Activated B cell treated with CpG ODN at 0.5 μM for 24 hours (primary cell): ENCODE measurements around the gene C19orf25. TPM values are rescaled to one million over a fixed set of nuclear protein-coding genes. Genes with fewer than 3 reads are reported as not detected.

ENCODE experiments used
- ATAC-seq: fragments of 200-7000 bp; cut with Tn5 transposase; one replicate; pipeline ENCODE4 v1.10.0; 2021; ENCODE audit warnings: low read depth, mild to moderate bottlenecking, moderate library complexity
- CTCF ChIA-PET: fragments of 350-600 bp; sonication (Branson Sonifier 250); formaldehyde crosslinking; loops from one replicate; lab custom pipeline; 2021; ENCODE audit warnings: antibody characterized with exemption; lab: Charles Lee
- POLR2A ChIA-PET: fragments of 350-600 bp; sonication (Branson Sonifier 250); formaldehyde crosslinking; loops from one replicate; lab custom pipeline; 2021; ENCODE audit warnings: antibody characterized with exemption; lab: Charles Lee
- DNase-seq: peaks from one replicate; pipeline ENCODE4 v3.0.0; 2022
- H3K27ac Mint-ChIP-seq: one replicate; pipeline ENCODE4 v1.8.0; 2020; ENCODE audit warnings: mixed read lengths
- H3K27me3 Mint-ChIP-seq: one replicate; pipeline ENCODE4 v1.8.0; 2021; ENCODE audit warnings: mixed read lengths
- H3K36me3 Mint-ChIP-seq: one replicate; pipeline ENCODE4 v1.8.0; 2021; ENCODE audit warnings: low read depth, mixed read lengths
- H3K4me1 Mint-ChIP-seq: one replicate; pipeline ENCODE4 v1.8.0; 2021; ENCODE audit warnings: mixed read lengths
- H3K4me3 Mint-ChIP-seq: one replicate; pipeline ENCODE4 v1.8.0; 2020; ENCODE audit warnings: mild to moderate bottlenecking, mixed read lengths
- H3K9me3 Mint-ChIP-seq: one replicate; pipeline ENCODE4 v1.8.0; 2020; ENCODE audit warnings: mixed read lengths
- intact Hi-C: fragments of 100-400 bp; cut with micrococcal nuclease; formaldehyde crosslinking; loops from one replicate; pipeline ENCODE4 v1.15.1; 2024
- total RNA-seq: library from RNA; stranded (reverse); gene quantifications from 2 replicates; pipeline ENCODE4 v1.2.3, GENCODE V29; 2022
- TF ChIP-seq, protein P1 (sequence below): fragments of 200-600 bp; IDR thresholded peaks from one replicate; pipeline ENCODE4 v1.8.0; 2022; ENCODE audit warnings: antibody characterized with exemption, mild to moderate bottlenecking

Gene C19orf25
- total RNA-seq = 42.8 and 55.7 TPM in 2 replicates

DNA sequence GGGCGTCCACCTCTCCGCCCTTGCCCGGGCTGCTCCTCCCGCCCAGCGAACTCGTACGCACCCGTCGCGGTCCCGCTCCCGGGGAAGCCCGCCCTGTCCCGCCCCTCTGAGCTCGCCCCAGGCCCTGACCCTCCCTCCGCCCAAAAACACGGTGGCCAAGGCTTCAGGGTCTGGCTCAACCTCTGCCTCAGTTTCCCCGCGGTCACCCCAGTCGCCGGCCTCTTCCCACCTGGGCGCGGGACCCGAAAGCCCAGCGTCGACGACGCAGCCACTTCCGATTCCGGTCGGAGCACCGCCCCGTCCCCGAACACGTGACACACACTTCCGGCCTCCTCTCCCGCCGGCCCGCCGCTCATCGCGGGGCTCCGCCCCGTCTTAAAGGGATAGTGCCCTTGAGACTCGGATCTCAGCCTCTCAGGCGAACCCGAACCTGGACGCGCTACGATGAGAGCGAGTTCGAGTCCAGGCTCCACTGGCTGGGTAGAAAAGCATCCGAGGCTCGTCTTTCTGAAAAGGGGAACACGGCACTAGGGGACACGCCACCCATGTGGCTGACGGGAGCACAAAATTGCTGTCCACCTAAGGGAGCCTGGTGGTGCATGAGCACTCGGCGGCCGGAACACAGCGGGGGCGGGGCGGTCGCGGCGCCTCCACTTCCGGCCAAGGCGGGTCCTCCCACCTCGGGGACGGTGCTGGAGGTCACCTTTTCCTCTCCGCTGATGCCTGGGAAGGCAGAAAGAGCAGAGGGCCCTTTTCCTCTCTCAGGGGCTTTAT is at the start of gene C19orf25:
Gene C19orf25, minus strand, starts transcription at position 282 of the 774 bp plus-strand sequence. CDS start 312 bp downstream, outside the sequence.
- DNase-seq = peak; percentile 89
- Mint-ChIP-seq H3K36me3 (peaks cover 17% of the 10 kb centered on the region), H3K27me3 (no peaks in the 10 kb centered on the region), H3K4me1 (peaks cover 18% of the 10 kb centered on the region), H3K27ac (peak within 1 kb of the TSS; percentile 95), H3K9me3 (no peaks in the 10 kb centered on the region), H3K4me3 (peak within 1 kb of the TSS; percentile 98)
- ChIA-PET POLR2A (interaction anchor here (0.6 to 1.4 kb wide), 3 partner anchors 56 to 613 kb away, joined by 4 to 9 read pairs (median 4); partner anchors contain the start of gene CIRBP), CTCF (no interaction called here)
- ATAC-seq = peak; percentile 93
- TF ChIP-seq, protein P1, sequence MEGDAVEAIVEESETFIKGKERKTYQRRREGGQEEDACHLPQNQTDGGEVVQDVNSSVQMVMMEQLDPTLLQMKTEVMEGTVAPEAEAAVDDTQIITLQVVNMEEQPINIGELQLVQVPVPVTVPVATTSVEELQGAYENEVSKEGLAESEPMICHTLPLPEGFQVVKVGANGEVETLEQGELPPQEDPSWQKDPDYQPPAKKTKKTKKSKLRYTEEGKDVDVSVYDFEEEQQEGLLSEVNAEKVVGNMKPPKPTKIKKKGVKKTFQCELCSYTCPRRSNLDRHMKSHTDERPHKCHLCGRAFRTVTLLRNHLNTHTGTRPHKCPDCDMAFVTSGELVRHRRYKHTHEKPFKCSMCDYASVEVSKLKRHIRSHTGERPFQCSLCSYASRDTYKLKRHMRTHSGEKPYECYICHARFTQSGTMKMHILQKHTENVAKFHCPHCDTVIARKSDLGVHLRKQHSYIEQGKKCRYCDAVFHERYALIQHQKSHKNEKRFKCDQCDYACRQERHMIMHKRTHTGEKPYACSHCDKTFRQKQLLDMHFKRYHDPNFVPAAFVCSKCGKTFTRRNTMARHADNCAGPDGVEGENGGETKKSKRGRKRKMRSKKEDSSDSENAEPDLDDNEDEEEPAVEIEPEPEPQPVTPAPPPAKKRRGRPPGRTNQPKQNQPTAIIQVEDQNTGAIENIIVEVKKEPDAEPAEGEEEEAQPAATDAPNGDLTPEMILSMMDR = no peak
- intact Hi-C loops = loop anchor here (1.0 to 2.0 kb wide), 4 partner anchors 11 to 96 kb away; partner anchors contain the start of genes DAZAP1, NDUFS7 and PCSK4

DNA sequence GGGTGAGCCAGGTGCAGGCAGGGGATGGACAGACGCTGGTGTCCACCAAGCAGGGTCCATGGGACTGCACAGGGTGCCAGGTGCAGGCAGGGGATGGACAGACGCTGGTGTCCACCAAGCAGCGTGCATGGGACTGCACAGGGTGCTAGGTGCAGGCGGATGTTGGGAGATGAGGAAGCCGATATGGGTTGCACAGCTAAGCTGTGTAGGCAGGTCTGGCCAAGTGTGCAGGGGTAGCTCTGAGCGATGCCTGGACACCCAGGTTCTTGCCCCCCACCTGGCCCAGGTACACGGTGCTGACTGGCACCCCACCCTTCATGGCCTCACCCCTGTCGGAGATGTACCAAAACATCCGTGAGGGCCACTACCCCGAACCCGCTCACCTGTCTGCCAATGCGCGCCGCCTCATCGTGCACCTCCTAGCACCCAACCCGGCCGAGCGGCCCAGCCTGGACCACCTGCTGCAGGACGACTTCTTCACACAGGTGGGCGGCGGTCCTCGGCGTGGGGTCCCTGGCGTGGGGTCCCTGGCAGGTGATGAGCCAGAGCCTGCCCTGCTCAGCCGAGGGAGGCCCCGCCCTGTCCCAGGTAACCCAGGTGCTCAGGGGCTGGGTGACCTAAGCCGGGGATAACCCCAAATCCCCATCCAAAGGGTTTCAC is 48.8 kb upstream of the C19orf25 start:
- ChIA-PET POLR2A (no interaction called here), CTCF (no interaction called here)
- Mint-ChIP-seq H3K4me1 (peaks cover 5% of the 10 kb centered on the region), H3K9me3 (no peaks in the 10 kb centered on the region), H3K4me3 (no peak overlapping the region), H3K27me3 (peaks cover 48% of the 10 kb centered on the region), H3K27ac (no peak overlapping the region), H3K36me3 (no peaks in the 10 kb centered on the region)
- DNase-seq = no peak
- intact Hi-C loops = no loop called here
- no peak for ATAC-seq
- TF ChIP-seq, protein P1 = no peak

DNA sequence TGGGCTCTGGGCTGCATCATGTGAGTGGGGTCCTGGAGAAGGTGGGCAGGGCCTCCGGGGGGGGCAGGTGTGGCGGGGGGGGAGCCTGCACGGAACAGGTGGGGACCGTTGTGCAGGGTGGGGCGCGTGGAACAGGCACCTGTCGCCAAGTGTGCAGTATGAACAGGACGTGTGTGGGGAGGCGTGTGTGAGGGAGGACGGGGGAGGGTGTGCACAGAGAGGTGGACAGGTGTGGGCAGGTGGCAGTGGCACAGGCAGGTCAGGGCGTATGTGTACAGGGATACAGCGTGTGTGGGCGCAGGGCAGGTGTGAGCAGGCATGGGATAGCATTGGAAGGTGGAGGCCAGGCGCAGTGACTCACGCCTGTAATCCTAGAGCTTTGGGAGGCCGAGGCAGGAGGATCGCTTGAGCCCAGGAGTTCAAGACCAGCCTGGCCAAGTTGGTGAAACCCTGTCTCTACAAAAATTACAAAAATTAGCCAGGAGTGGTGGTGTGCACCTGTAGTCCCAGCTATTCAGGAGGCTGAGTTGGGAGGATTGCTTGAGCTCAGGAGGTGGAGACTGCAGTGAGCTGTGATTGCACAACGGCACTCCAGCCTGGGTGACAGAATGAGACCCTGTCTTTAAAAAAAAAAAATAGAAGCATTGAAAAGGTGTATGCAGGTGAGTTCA is 48.1 kb upstream of the C19orf25 start:
- Mint-ChIP-seq H3K27me3 (peaks cover 48% of the 10 kb centered on the region), H3K36me3 (no peaks in the 10 kb centered on the region), H3K9me3 (no peaks in the 10 kb centered on the region), H3K27ac (no peak overlapping the region), H3K4me1 (peaks cover 5% of the 10 kb centered on the region), H3K4me3 (no peak overlapping the region)
- TF ChIP-seq, protein P1 = no peak
- CTCF ChIA-PET = no interaction called here
- intact Hi-C loops = no loop called here
- ATAC-seq (no peak), DNase-seq (no peak)
- POLR2A ChIA-PET = no interaction called here

DNA sequence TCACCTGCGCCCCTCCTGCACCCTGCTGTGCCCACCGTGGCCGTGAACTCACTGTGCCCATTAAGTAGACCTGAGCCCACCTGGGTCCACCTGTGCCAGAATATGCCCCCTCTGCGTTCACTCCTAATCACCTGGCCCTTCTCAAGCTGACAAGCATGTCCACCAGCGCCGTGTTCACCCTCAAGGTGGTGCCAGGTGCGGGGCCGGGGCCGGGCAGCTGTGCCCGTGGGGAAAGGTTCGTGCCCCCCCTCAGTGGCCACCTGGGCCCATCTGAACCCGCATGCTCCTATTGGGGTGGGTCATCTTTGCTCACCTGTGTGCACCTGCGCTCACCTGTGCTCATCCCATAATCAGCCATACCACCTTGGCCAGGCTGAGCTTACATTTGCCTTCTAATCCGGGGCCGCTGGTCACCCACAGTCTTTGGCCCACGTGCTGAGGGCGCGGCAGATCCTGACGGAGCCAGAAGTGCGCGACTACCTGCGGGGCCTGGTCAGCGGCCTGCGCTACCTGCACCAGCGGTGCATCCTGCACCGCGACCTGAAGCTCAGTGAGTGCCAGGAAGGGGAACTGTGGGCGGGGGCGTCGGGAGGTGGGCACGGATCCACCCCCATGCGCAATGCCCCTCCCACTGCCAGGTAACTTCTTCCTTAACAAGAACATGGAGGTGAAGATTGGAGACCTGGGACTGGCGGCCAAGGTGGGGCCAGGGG is 47.2 kb upstream of the C19orf25 start:
- Mint-ChIP-seq H3K27me3 (peaks cover 45% of the 10 kb centered on the region), H3K4me3 (no peak overlapping the region), H3K4me1 (peaks cover 5% of the 10 kb centered on the region), H3K27ac (no peak overlapping the region), H3K9me3 (no peaks in the 10 kb centered on the region), H3K36me3 (no peaks in the 10 kb centered on the region)
- CTCF ChIA-PET = no interaction called here
- DNase-seq (no peak), ATAC-seq (no peak)
- TF ChIP-seq, protein P1 = no peak
- intact Hi-C loops = no loop called here
- POLR2A ChIA-PET = no interaction called here
